GM13976 (cell line): ENCODE data around the gene BRI3.
A peak's percentile ranks its signal among the peaks of the same experiment; 100 is the strongest.

Source experiments
- DNase-seq: peaks from one replicate; pipeline ENCODE4 v3.0.0; 2012; ENCODE audit warnings: low spot score
- in situ Hi-C: fragments of 300-500 bp; cut with MboI; formaldehyde crosslinking; loops from one replicate; pipeline ENCODE4 v1.12.0; 2022; ENCODE audit warnings: low sequenced_read_pairs, mixed read lengths, inconsistent platforms; ENCODE audit not compliant: unreplicated experiment
- TF ChIP-seq, protein P1 (sequence below): IDR thresholded peaks from 2 replicates; pipeline ENCODE4 v1.5.1; 2012; ENCODE audit warnings: borderline replicate concordance, mild to moderate bottlenecking; ENCODE audit not compliant: insufficient read depth; ENCODE audit errors: extremely low read depth, missing control alignments, control extremely low read depth

Gene BRI3

DNA sequence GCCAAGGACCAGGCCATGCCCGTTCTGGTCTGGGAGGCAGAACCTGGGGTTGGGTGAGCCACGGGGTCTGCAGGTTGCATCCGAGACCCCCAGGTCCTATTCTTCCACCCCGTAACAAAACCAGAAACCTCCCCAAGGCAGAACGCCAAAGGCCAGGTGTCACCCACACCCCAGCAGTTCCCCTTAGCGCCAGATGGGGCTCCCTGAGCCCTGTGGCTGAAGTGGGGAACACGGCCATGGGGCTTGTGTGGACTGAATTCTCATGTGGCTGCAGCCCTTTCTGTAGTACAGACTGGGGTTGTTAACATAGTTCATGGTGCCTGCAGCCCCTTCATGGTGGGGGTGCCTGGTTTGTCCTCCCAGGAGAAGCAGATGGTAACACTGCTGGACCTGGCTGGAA, 10.2 kb downstream of the BRI3 start:
- TF ChIP-seq, protein P1, sequence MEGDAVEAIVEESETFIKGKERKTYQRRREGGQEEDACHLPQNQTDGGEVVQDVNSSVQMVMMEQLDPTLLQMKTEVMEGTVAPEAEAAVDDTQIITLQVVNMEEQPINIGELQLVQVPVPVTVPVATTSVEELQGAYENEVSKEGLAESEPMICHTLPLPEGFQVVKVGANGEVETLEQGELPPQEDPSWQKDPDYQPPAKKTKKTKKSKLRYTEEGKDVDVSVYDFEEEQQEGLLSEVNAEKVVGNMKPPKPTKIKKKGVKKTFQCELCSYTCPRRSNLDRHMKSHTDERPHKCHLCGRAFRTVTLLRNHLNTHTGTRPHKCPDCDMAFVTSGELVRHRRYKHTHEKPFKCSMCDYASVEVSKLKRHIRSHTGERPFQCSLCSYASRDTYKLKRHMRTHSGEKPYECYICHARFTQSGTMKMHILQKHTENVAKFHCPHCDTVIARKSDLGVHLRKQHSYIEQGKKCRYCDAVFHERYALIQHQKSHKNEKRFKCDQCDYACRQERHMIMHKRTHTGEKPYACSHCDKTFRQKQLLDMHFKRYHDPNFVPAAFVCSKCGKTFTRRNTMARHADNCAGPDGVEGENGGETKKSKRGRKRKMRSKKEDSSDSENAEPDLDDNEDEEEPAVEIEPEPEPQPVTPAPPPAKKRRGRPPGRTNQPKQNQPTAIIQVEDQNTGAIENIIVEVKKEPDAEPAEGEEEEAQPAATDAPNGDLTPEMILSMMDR, result peak; percentile 14
- DNase-seq, result no peak
- in situ Hi-C loops, result no loop called here

DNA sequence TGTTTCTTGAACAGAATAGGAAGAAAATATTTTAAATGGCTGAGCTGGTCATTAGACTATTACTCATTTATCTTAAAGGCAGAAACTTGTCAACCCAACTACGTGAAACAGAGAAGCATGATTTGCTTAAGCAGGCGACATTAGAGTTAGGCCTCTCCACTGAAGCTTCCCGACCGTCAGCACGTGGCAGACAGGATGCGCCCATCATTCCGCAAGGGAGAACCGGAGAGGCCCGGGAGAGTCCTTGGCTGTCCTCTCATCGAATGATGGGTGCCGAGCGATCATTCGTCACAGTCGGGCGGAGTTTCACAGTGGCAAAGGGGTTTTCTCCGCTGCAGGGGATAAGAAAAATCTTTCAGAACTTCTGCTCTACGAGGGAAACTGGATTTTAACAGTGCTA, 11.8 kb downstream of the BRI3 start:
- no peak for DNase-seq
- in situ Hi-C loops, result no loop called here
- TF ChIP-seq, protein P1, result no peak

DNA sequence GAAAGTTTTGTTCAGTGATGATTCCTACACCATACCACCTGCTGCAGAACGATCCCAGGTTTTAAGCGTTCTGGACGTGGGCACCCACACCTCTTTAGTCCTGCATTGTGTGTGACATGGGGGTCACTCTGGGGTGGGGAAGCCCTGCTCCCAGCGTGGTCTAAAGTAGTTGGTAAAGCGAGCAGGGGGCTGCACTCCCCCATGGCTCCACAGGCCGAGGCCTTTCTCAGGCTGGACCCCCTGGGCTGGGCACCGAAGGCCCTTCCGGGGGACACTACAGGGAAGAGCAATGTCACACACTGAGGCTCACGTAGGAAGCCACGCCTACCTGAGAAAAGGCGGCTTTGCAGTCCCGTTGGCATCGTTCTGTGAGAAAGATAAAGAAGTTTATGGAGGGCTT, 12.3 kb downstream of the BRI3 start:
- DNase-seq, result no peak
- in situ Hi-C loops, result no loop called here

GRCh38 chr7:98294326-98294725, 12.8 kb downstream of the BRI3 start:
- in situ Hi-C loops, result no loop called here
- TF ChIP-seq, protein P1, result no peak
- DNase-seq, result no peak

More for the DNA sequence above, 12.3 kb downstream of the BRI3 start:
- TF ChIP-seq, protein P1, result no peak

GRCh38 chr7:98294798-98295382, 13.4 kb downstream of the BRI3 start:
- peak; percentile 88 for DNase-seq
- in situ Hi-C loops, result no loop called here
- TF ChIP-seq, protein P1, result peak; percentile 70

- in situ Hi-C loops, result no loop called here
- TF ChIP-seq, protein P1, result no peak
- no peak for DNase-seq
Observed at GRCh38 chr7:98295467-98296192, 14.1 kb downstream of the BRI3 start.
